ENCODE data around the gene FANCE.

Gene FANCE

GRCh38 chr6:35415065-35415891 is 36.9 kb upstream of the FANCE start:
- H3K27me3 ChIP-seq (ENCODE audit: low read depth, low read length): no peaks in the 10 kb centered on the region
- H3K27ac ChIP-seq (ENCODE audit: low read length): no peak overlapping the region
- no peak overlapping the region for H3K4me3 ChIP-seq (ENCODE audit: low read depth in 1 of 2, low read length in 2 of 2)
- peaks cover 18 to 35% of the 10 kb centered on the region in 2 donors for H3K36me3 ChIP-seq (ENCODE audit: control insufficient read depth in 1 of 2, insufficient read depth in 2 of 2, low read length in 2 of 2)
- H3K9me3 ChIP-seq (ENCODE audit: control insufficient read depth in 1 of 2, low read length in 2 of 2): no peaks in the 10 kb centered on the region
- peaks cover 0 to 14% of the 10 kb centered on the region in 2 donors for H3K4me1 ChIP-seq (ENCODE audit: control insufficient read depth in 1 of 2, insufficient read depth in 2 of 2, low read length in 2 of 2)

GRCh38 chr6:35417979-35418661 is 34.0 kb upstream of the FANCE start:
- Histone ChIP-seq H3K4me3 (ENCODE audit: low read depth in 1 of 2, low read length in 2 of 2) (no peak overlapping the region), H3K36me3 (ENCODE audit: control insufficient read depth in 1 of 2, insufficient read depth in 2 of 2, low read length in 2 of 2) (peaks cover 14 to 25% of the 10 kb centered on the region in 2 donors), H3K4me1 (ENCODE audit: control insufficient read depth in 1 of 2, insufficient read depth in 2 of 2, low read length in 2 of 2) (peaks cover 0 to 14% of the 10 kb centered on the region in 2 donors), H3K27me3 (ENCODE audit: low read depth, low read length) (no peaks in the 10 kb centered on the region), H3K9me3 (ENCODE audit: control insufficient read depth in 1 of 2, low read length in 2 of 2) (no peaks in the 10 kb centered on the region), H3K27ac (ENCODE audit: low read length) (no peak overlapping the region)

- Histone ChIP-seq H3K27ac (ENCODE audit: low read length) (no peak overlapping the region), H3K4me3 (ENCODE audit: low read depth in 1 of 2, low read length in 2 of 2) (no peak overlapping the region), H3K27me3 (ENCODE audit: low read depth, low read length) (no peaks in the 10 kb centered on the region), H3K4me1 (ENCODE audit: control insufficient read depth in 1 of 2, insufficient read depth in 2 of 2, low read length in 2 of 2) (peaks cover 0 to 14% of the 10 kb centered on the region in 2 donors), H3K9me3 (ENCODE audit: control insufficient read depth in 1 of 2, low read length in 2 of 2) (no peaks in the 10 kb centered on the region), H3K36me3 (ENCODE audit: control insufficient read depth in 1 of 2, insufficient read depth in 2 of 2, low read length in 2 of 2) (peaks cover 18 to 32% of the 10 kb centered on the region in 2 donors)
Observed at GRCh38 chr6:35419417-35419816, 32.7 kb upstream of the FANCE start.

GRCh38 chr6:35419961-35420360 is 32.2 kb upstream of the FANCE start:
- Histone ChIP-seq H3K27me3 (ENCODE audit: low read depth, low read length) (no peaks in the 10 kb centered on the region), H3K9me3 (ENCODE audit: control insufficient read depth in 1 of 2, low read length in 2 of 2) (no peaks in the 10 kb centered on the region), H3K4me1 (ENCODE audit: control insufficient read depth in 1 of 2, insufficient read depth in 2 of 2, low read length in 2 of 2) (peaks cover 0 to 8% of the 10 kb centered on the region in 2 donors), H3K36me3 (ENCODE audit: control insufficient read depth in 1 of 2, insufficient read depth in 2 of 2, low read length in 2 of 2) (peaks cover 22 to 37% of the 10 kb centered on the region in 2 donors), H3K4me3 (ENCODE audit: low read depth in 1 of 2, low read length in 2 of 2) (no peak overlapping the region), H3K27ac (ENCODE audit: low read length) (no peak overlapping the region)

- Histone ChIP-seq H3K27ac (ENCODE audit: low read length) (no peak overlapping the region), H3K4me1 (ENCODE audit: control insufficient read depth in 1 of 2, insufficient read depth in 2 of 2, low read length in 2 of 2) (peaks cover 0 to 6% of the 10 kb centered on the region in 2 donors), H3K4me3 (ENCODE audit: low read depth in 1 of 2, low read length in 2 of 2) (no peak overlapping the region), H3K9me3 (ENCODE audit: control insufficient read depth in 1 of 2, low read length in 2 of 2) (peaks cover 8 to 12% of the 10 kb centered on the region in 2 donors), H3K36me3 (ENCODE audit: control insufficient read depth in 1 of 2, insufficient read depth in 2 of 2, low read length in 2 of 2) (peaks cover 28 to 49% of the 10 kb centered on the region in 2 donors), H3K27me3 (ENCODE audit: low read depth, low read length) (no peaks in the 10 kb centered on the region)
Observed at GRCh38 chr6:35425284-35425683, 26.9 kb upstream of the FANCE start.

- Histone ChIP-seq H3K4me3 (ENCODE audit: low read depth in 1 of 2, low read length in 2 of 2) (no peak overlapping the region), H3K4me1 (ENCODE audit: control insufficient read depth in 1 of 2, insufficient read depth in 2 of 2, low read length in 2 of 2) (peaks cover 0 to 6% of the 10 kb centered on the region in 2 donors), H3K27me3 (ENCODE audit: low read depth, low read length) (no peaks in the 10 kb centered on the region), H3K9me3 (ENCODE audit: control insufficient read depth in 1 of 2, low read length in 2 of 2) (peaks cover 8 to 12% of the 10 kb centered on the region in 2 donors), H3K27ac (ENCODE audit: low read length) (no peak overlapping the region), H3K36me3 (ENCODE audit: control insufficient read depth in 1 of 2, insufficient read depth in 2 of 2, low read length in 2 of 2) (peaks cover 28 to 47% of the 10 kb centered on the region in 2 donors)
Observed at GRCh38 chr6:35426074-35426473, 26.1 kb upstream of the FANCE start.

- Histone ChIP-seq H3K4me3 (ENCODE audit: low read depth in 1 of 2, low read length in 2 of 2) (no peak overlapping the region), H3K9me3 (ENCODE audit: control insufficient read depth in 1 of 2, low read length in 2 of 2) (peaks cover 8 to 12% of the 10 kb centered on the region in 2 donors), H3K27me3 (ENCODE audit: low read depth, low read length) (no peaks in the 10 kb centered on the region), H3K36me3 (ENCODE audit: control insufficient read depth in 1 of 2, insufficient read depth in 2 of 2, low read length in 2 of 2) (peaks cover 20 to 38% of the 10 kb centered on the region in 2 donors), H3K4me1 (ENCODE audit: control insufficient read depth in 1 of 2, insufficient read depth in 2 of 2, low read length in 2 of 2) (peaks cover 0 to 6% of the 10 kb centered on the region in 2 donors), H3K27ac (ENCODE audit: low read length) (no peak overlapping the region)
Observed at GRCh38 chr6:35427435-35427834, 24.7 kb upstream of the FANCE start.

GRCh38 chr6:35427851-35428321 is 24.3 kb upstream of the FANCE start:
- no peaks in the 10 kb centered on the region for H3K27me3 ChIP-seq (ENCODE audit: low read depth, low read length)
- peaks cover 0 to 6% of the 10 kb centered on the region in 2 donors for H3K4me1 ChIP-seq (ENCODE audit: control insufficient read depth in 1 of 2, insufficient read depth in 2 of 2, low read length in 2 of 2)
- peaks cover 8 to 12% of the 10 kb centered on the region in 2 donors for H3K9me3 ChIP-seq (ENCODE audit: control insufficient read depth in 1 of 2, low read length in 2 of 2)
- H3K36me3 ChIP-seq (ENCODE audit: control insufficient read depth in 1 of 2, insufficient read depth in 2 of 2, low read length in 2 of 2): peaks cover 17 to 35% of the 10 kb centered on the region in 2 donors
- H3K27ac ChIP-seq (ENCODE audit: low read length): no peak overlapping the region
- H3K4me3 ChIP-seq (ENCODE audit: low read depth in 1 of 2, low read length in 2 of 2): no peak overlapping the region

- H3K4me3 ChIP-seq (ENCODE audit: low read depth in 1 of 2, low read length in 2 of 2): no peak overlapping the region
- H3K4me1 ChIP-seq (ENCODE audit: control insufficient read depth in 1 of 2, insufficient read depth in 2 of 2, low read length in 2 of 2): peaks cover 0 to 6% of the 10 kb centered on the region in 2 donors
- peaks cover 8 to 12% of the 10 kb centered on the region in 2 donors for H3K9me3 ChIP-seq (ENCODE audit: control insufficient read depth in 1 of 2, low read length in 2 of 2)
- H3K27ac ChIP-seq (ENCODE audit: low read length): no peak overlapping the region
- peaks cover 17 to 35% of the 10 kb centered on the region in 2 donors for H3K36me3 ChIP-seq (ENCODE audit: control insufficient read depth in 1 of 2, insufficient read depth in 2 of 2, low read length in 2 of 2)
- H3K27me3 ChIP-seq (ENCODE audit: low read depth, low read length): no peaks in the 10 kb centered on the region
Observed at GRCh38 chr6:35428421-35429149, 23.6 kb upstream of the FANCE start.

- Histone ChIP-seq H3K4me3 (ENCODE audit: low read depth in 1 of 2, low read length in 2 of 2) (no peak overlapping the region), H3K27me3 (ENCODE audit: low read depth, low read length) (no peaks in the 10 kb centered on the region), H3K36me3 (ENCODE audit: control insufficient read depth in 1 of 2, insufficient read depth in 2 of 2, low read length in 2 of 2) (peaks cover 10 to 26% of the 10 kb centered on the region in 2 donors), H3K4me1 (ENCODE audit: control insufficient read depth in 1 of 2, insufficient read depth in 2 of 2, low read length in 2 of 2) (peaks cover 0 to 6% of the 10 kb centered on the region in 2 donors), H3K27ac (ENCODE audit: low read length) (no peak overlapping the region), H3K9me3 (ENCODE audit: control insufficient read depth in 1 of 2, low read length in 2 of 2) (peaks cover 8 to 12% of the 10 kb centered on the region in 2 donors)
Observed at GRCh38 chr6:35429463-35429862, 22.7 kb upstream of the FANCE start.

- peaks cover 8 to 12% of the 10 kb centered on the region in 2 donors for H3K9me3 ChIP-seq (ENCODE audit: control insufficient read depth in 1 of 2, low read length in 2 of 2)
- H3K4me1 ChIP-seq (ENCODE audit: control insufficient read depth in 1 of 2, insufficient read depth in 2 of 2, low read length in 2 of 2): peaks cover 0 to 4% of the 10 kb centered on the region in 2 donors
- no peaks in the 10 kb centered on the region for H3K27me3 ChIP-seq (ENCODE audit: low read depth, low read length)
- no peak overlapping the region for H3K27ac ChIP-seq (ENCODE audit: low read length)
- no peak overlapping the region for H3K4me3 ChIP-seq (ENCODE audit: low read depth in 1 of 2, low read length in 2 of 2)
- no peaks in the 10 kb centered on the region for H3K36me3 ChIP-seq (ENCODE audit: control insufficient read depth in 1 of 2, insufficient read depth in 2 of 2, low read length in 2 of 2)
Observed at GRCh38 chr6:35432291-35432690, 19.8 kb upstream of the FANCE start.
